Stimulated activated CD8-positive, alpha-beta memory T cell treated with anti-CD3 and anti-CD28 coated beads, Interleukin-12 subunit alpha, Interleukin-12 subunit beta, amount 100 ng/mL, for 4 hours (primary cell): ENCODE results near the gene FAM180B.
"Not testable (repeated sequence)": the region's sequence is repeated elsewhere in the genome, so short reads cannot be mapped to it uniquely, and the experiment has no call there.

Experiments
- DNase-seq: peaks from one replicate; pipeline ENCODE4 v3.0.0-alpha.2; 2020; ENCODE audit warnings: low read depth

Gene FAM180B

GRCh38 chr11:47586098-47586855, at the start of gene FAM180B:
Gene FAM180B (plus strand): TSS chr11:47586678. CDS start chr11:47586769, 91 bp downstream.
- no peak for DNase-seq

DNA sequence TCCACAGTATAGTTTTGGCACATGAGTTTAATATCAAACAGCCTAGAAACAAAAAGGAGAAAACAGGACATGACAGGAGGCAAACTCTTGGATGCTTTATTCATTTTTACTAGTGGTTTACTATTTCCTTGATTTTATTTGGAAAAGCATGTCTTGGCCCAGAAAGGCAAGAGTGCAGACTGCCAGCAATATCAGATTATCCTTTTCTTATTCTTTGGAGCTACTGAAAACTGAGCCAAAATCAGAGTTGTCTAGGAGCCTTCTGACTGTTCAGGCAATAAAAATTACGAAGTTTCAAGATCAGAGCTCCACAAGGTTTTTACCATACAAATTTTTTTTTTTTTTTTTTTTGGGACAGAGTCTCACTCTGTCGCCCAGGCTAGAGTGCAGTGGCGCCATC, 49.6 kb upstream of the FAM180B start:
- DNase-seq = no peak

DNA sequence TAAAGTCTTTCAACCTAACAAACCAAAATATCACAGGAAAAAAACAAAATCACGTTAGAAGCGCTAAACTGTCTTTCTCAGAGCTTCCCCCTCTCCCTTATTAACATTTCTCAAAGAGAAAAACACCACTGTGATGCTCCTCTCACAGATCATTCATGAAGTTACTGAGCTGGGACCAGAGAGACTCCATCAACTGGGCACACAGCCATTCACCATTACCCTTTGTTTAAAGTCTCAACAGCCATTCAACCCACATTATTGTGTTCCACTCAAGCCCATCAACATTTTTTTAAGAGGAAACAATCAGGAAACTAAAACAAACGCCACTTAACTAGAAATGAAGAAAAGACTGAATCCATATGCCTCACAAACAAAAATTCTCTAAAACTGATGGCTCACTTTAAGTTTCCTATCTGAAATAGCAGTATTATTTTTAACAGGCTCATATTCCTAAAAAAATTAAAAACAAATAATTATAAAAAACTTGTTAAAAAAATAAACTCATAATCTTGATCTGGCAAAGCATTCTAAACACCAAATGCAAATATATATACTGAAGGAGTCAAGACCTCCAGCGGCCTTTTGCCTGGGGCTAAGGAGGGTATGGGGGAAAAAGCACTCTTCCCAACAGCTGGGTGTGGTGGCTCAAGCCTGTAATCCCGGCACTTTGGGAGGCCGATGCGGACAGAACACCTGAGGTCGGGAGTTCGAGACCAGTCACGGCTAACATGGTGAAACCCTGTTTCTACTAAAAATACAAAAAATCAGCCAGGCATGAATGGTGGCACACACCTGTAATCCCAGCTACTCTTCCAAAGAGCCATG, 47.5 kb upstream of the FAM180B start:
- no peak for DNase-seq

DNA sequence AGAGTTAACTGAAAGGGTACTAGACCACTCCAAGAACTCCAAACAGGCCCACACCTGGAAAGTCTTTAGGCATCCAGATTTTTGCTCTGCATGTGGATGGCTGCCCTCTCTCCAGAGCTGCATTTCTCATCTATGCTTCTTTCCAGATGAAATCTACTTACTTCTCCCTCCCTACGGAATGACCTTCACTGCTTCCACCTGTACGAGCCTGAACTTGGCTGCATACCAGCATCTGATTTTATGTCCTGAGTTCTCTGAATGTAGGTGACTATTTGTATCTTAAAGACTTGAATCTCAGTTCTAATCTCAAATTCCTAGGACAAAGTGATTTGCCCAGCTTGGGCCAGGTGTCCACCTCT, 46.8 kb upstream of the FAM180B start:
- no peak for DNase-seq

DNA sequence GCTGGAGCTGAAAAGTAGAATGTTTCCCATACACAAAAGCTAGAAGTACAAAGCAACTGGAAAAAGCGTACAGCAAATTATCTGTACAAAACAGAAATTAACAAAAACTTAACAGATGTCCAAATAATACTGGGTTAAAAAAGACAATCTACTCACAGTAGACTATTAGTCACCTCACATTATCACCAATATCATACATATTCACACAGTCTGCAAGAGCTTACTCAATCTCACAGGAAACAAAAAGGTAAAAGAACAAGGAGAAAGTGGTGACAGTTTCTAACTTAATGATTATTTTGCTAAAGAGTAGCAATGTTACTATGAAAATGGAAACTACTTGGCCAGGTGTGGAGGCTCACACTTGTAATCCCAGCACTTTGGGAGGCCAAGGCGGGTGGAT, 45.4 kb upstream of the FAM180B start:
- no peak for DNase-seq

DNA sequence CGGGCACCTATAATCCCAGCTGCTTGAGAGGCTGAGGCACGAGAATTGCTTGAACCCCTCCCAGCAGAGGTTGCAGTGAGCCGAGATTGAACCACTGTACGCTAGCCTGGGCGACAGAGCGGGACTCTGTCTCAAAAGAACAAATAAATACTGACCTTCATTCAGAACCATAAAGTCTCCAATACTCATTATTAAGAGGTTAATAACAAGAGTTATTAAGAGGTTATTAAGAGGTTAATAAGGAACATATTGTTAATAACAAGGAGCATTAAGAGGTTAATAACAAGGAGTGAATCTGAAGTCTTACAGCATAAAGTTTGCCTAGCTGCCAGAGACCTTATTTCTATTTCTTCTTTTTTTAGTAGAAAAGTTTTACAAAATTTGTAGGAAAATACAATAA, 41.2 kb upstream of the FAM180B start:
- no peak for DNase-seq

DNA sequence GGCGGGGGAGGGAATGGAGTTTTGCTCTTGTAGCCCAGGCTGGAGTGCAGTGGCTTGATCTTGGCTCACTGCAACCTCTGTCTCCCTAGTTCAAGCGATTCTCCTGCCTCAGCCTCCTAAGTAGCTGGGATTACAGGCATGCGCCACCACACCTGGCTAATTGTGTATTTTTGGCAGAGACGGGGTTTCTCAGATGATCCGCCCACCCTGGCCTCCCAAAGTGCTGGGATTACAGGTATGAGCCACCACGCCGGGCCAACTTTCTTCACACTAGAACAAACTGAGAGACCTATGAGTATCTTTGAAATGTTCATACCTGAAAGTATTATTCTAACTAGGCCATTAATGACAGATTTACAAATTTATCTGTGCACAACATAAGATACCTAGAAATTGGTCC, 40.2 kb upstream of the FAM180B start:
- not testable (repeated sequence) for DNase-seq

DNA sequence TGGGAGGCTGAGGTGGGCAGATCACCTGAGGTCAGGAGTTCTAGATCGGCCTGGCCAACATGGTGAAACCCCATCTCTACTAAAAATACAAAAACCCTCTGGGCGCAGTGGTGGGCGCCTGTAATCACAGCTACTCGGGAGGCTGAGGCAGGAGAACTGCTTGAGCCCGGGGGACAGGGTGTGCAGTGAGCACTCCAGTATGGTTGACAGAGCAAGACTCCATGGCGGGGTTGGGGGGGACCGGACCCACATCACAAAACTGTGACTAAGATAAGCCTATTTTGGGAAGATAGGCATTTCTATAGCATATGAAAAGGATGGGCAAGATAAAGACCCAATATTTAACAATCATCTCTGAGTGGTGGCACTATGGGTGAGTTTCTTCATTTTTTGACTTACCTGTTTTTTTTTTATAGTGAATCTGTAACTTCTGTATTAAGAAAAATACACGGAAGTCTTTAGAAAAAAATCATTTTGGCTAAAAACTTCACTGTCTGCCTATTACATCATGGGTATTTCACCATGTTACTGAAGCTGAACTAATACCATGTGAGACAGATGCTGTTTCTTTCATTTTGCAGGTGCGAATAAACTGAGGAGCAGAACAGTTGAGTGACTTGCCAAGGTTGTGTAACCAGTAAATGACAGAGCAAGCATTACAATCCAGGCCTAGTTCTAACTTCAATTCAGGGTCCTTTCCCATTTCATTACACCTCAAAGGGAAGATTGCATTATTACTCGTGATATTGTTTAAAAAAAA, 36.0 kb upstream of the FAM180B start:
- no peak for DNase-seq

GRCh38 chr11:47551086-47551485, 35.4 kb upstream of the FAM180B start:
- no peak for DNase-seq

GRCh38 chr11:47552056-47552565, 34.4 kb upstream of the FAM180B start:
- no peak for DNase-seq

- peak; percentile 90 for DNase-seq
These were observed 33.7 kb upstream of the FAM180B start, which contains the start of gene CELF1 for GRCh38 chr11:47552566-47553405. Gene CELF1 (minus strand): TSS chr11:47553132. CDS start chr11:47499523, 53,609 bp downstream.

DNA sequence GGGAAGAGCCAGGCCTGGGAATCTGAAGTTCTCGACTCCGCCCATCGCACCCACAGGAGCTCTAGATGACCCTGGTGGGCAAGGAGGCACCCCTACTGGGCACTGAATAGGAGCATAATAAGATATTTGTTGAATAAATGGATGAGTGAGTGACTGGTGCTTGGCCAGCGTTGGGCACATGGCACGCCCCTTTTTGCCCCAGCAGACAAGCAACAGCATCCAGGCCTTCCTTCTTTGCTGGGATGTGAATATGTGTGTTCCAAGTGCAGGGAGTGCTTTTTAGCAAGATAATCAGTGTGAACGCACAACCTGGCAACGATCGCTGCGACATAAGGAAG, 33.1 kb upstream of the FAM180B start:
- DNase-seq = no peak

GRCh38 chr11:47557004-47557403, 29.5 kb upstream of the FAM180B start:
- DNase-seq = not testable (repeated sequence)

DNA sequence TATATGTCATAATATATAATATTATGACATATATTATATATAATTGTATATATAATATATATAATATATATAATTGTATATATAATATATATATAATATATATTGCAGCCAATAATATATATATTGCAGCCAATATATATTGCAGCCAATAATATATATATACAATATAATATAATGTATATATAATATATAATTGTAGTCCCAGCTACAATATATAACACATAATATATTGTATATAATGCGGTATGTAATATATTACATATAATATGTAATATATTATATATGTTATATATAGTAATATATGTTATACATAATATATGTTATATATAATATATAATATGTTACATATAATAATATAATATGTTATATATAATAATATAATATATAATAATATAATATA, 27.8 kb upstream of the FAM180B start:
- no peak for DNase-seq

DNA sequence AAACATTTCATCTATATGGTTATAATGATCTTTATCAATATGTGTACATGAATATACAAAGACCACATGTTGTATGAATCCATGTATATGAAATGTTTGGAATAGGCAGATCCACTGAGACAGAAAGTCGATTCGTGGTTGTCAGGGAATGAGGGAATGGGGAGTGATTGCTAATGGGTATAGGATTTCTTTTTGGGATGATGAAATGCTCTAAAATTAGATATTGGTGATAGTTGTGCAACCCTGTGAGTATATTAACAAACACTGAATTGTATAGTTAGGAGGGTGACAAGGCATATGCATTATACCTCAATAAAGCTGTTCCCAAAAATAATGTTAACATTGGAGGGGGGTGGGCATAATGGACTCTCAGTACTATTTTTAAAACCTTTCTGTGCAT, 26.1 kb upstream of the FAM180B start:
- DNase-seq = no peak

- DNase-seq = not testable (repeated sequence)
These were observed 24.1 kb upstream of the FAM180B start for GRCh38 chr11:47562393-47562792.

DNA sequence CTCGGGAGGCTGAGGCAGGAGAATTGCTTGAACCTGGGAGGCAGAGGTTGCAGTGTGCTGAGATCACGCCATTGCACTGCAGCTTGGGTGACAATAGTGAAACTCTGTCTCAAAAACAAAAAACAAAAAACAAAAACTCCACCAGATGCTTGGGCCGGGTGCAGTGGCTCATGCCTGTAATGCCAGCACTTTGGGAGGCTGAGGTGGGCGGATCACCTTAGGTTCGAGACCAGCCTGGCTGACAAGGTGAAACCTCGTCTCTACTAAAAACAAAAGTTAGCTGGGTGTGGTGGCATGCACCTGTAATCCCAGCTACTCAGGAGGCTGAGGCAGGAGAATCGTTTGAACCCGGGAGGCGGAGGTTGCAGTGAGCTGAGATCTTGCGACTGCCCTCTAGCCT, 22.1 kb upstream of the FAM180B start:
- DNase-seq = not testable (repeated sequence)

- DNase-seq = no peak
These were observed 21.5 kb upstream of the FAM180B start for GRCh38 chr11:47564933-47565339.

DNA sequence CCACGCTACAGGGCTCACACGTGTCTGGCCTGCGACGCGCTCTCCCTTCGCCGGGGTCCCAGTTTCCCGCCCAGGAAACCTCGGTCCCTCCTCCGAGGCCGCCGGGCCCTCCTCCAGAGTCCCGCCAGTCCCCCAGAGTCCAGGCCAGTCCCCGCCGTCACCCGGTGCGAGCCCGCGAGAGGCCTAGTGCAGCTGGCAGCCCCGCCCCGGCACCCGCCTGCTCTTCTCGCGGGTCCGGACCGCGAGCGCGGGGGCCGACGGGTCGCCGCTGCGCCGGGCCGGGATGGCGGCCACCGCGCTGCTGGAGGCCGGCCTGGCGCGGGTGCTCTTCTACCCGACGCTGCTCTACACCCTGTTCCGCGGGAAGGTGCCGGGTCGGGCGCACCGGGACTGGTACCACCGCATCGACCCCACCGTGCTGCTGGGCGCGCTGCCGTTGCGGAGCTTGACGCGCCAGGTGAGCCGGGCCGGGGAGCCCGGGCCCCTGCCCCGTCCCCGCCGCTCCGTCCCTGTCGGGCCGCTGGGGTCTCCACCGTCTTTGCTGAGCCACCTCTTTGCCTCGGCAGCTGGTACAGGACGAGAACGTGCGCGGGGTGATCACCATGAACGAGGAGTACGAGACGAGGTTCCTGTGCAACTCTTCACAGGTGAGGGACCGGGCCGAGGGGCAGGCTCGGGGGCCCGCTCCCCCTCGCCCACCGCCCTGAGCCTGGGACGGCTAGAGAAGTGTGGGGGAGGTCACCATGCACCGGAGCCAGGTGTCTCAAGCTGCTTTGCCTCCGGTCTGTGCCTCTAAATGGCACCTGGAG, 20.9 kb upstream of the FAM180B start, which contains the start of gene PTPMT1:
TSS of gene PTPMT1 (plus strand) at position 260 of the 809 bp plus-strand sequence. CDS start at position 284, 24 bp downstream.
- peak; percentile 42 for DNase-seq

- no peak for DNase-seq
These were observed 20.3 kb upstream of the FAM180B start for GRCh38 chr11:47566149-47566698.
